Large intestine (tissue), 12 donors: ENCODE data around the gene PRSS35. TPM values are rescaled to one million over a fixed set of nuclear protein-coding genes. Genes with fewer than 3 reads are reported as not detected.

Source experiments
- DNase-seq, 2 donors: peaks; one replicate each; pipeline versions ENCODE4 v3.0.0 to v3.0.0-alpha.2; 2013
- H3K27ac ChIP-seq: one replicate; pipeline ENCODE4 v1.5.1; 2013; ENCODE audit warnings: low read length
- H3K27me3 ChIP-seq: 2 replicates; pipeline ENCODE4 v1.6.1; 2013; ENCODE audit warnings: low read length; ENCODE audit not compliant: control insufficient read depth, insufficient read depth
- H3K36me3 ChIP-seq: 2 replicates; pipeline ENCODE4 v1.6.1; 2013; ENCODE audit warnings: low read length; ENCODE audit not compliant: control insufficient read depth, insufficient read depth
- H3K4me1 ChIP-seq: one replicate; pipeline ENCODE4 v1.6.1; 2013; ENCODE audit warnings: low read length; ENCODE audit not compliant: control insufficient read depth, insufficient read depth
- H3K4me3 ChIP-seq: one replicate; pipeline ENCODE4 v1.5.1; 2013; ENCODE audit warnings: low read length
- H3K9me3 ChIP-seq: one replicate; pipeline ENCODE4 v1.6.1; 2013; ENCODE audit warnings: mild to moderate bottlenecking, low read depth, low read length, moderate library complexity; ENCODE audit not compliant: control insufficient read depth
- WGBS: methylation state at CpG from one replicate; pipeline ENCODE4 v1.1.5; 2013; ENCODE audit warnings: low lambda C conversion rate; ENCODE audit not compliant: insufficient coverage; 5-methylcytosine and 5-hydroxymethylcytosine counted together
- long read RNA-seq, 11 donors: transcript quantifications; one replicate each; lab custom pipeline, GENCODE V29; 2026
- polyA plus RNA-seq: library from polyadenylated mRNA; unstranded; fragments of 120-200 nt; gene quantifications from one replicate; pipeline ENCODE4 v1.2.1, GENCODE V29; 2013

Gene PRSS35
- 9.0 TPM for polyA plus RNA-seq
- long read RNA-seq, donor 1, partial matches to known transcripts, result 8 of 12 reads
- long read RNA-seq, donor 1, other reads (novel, unspliced or antisense), result 0 of 12 reads
- long read RNA-seq, donor 2, transcript PRSS35-201 (2 exons, 2,440 nt), result major isoform, 7 of 7 reads
- long read RNA-seq, donor 2, partial matches to known transcripts, result 0 of 7 reads
- long read RNA-seq, donor 2, other reads (novel, unspliced or antisense), result 0 of 7 reads
- long read RNA-seq, donor 3, partial matches to known transcripts, result 0 of 2 reads
- long read RNA-seq, donor 3, other reads (novel, unspliced or antisense), result 0 of 2 reads
- long read RNA-seq, donor 4, partial matches to known transcripts, result 0 of 1 reads
- long read RNA-seq, donor 4, other reads (novel, unspliced or antisense), result 0 of 1 reads
- long read RNA-seq, donor 5, transcript PRSS35-201 (2 exons, 2,440 nt), result major isoform, 8 of 8 reads
- long read RNA-seq, donor 5, partial matches to known transcripts, result 0 of 8 reads
- long read RNA-seq, donor 5, other reads (novel, unspliced or antisense), result 0 of 8 reads
- long read RNA-seq, donor 6, partial matches to known transcripts, result 11 of 15 reads
- long read RNA-seq, donor 6, other reads (novel, unspliced or antisense), result 0 of 15 reads
- long read RNA-seq, donor 7, transcript PRSS35-201 (2 exons, 2,440 nt), result major isoform, 19 of 19 reads
- long read RNA-seq, donor 7, partial matches to known transcripts, result 0 of 19 reads
- long read RNA-seq, donor 7, other reads (novel, unspliced or antisense), result 0 of 19 reads
- long read RNA-seq, donor 8, transcript PRSS35-201 (2 exons, 2,440 nt), result major isoform, 5 of 5 reads
- long read RNA-seq, donor 8, partial matches to known transcripts, result 0 of 5 reads
- long read RNA-seq, donor 8, other reads (novel, unspliced or antisense), result 0 of 5 reads
- long read RNA-seq, donor 9, partial matches to known transcripts, result 0 of 3 reads
- long read RNA-seq, donor 9, other reads (novel, unspliced or antisense), result 0 of 3 reads
- long read RNA-seq, donor 10, partial matches to known transcripts, result 0 of 4 reads
- long read RNA-seq, donor 10, other reads (novel, unspliced or antisense), result 0 of 4 reads
- long read RNA-seq, donor 11, partial matches to known transcripts, result 0 of 3 reads
- long read RNA-seq, donor 11, other reads (novel, unspliced or antisense), result 0 of 3 reads

GRCh38 chr6:83511901-83512681, at the start of gene PRSS35:
Gene PRSS35 (plus strand): TSS chr6:83512534. CDS start chr6:83523442, 10,908 bp downstream.
- Histone ChIP-seq H3K27ac (peak within 1 kb of the TSS; percentile 70), H3K27me3 (no peaks in the 10 kb centered on the region), H3K9me3 (no peaks in the 10 kb centered on the region), H3K36me3 (no peaks in the 10 kb centered on the region), H3K4me1 (peaks cover 10% of the 10 kb centered on the region), H3K4me3 (peak within 1 kb of the TSS; percentile 39)
- DNase-seq, result peak; percentile 43 to 70
- WGBS, result no CpG with 5 or more reads among the region's 38 CpGs

- Histone ChIP-seq H3K36me3 (no peaks in the 10 kb centered on the region), H3K27ac (peak overlapping the region; percentile 88), H3K4me1 (peaks cover 26% of the 10 kb centered on the region), H3K9me3 (no peaks in the 10 kb centered on the region), H3K4me3 (no peak overlapping the region), H3K27me3 (no peaks in the 10 kb centered on the region)
- DNase-seq, result peak; percentile 59 to 80
- 29% methylated on average over 1 of the region's 2 CpGs for WGBS
Measured at GRCh38 chr6:83463886-83464285, 48.4 kb upstream of the PRSS35 start.

- Histone ChIP-seq H3K9me3 (no peaks in the 10 kb centered on the region), H3K4me3 (no peak overlapping the region), H3K4me1 (peaks cover 26% of the 10 kb centered on the region), H3K36me3 (no peaks in the 10 kb centered on the region), H3K27ac (peak overlapping the region; percentile 88), H3K27me3 (no peaks in the 10 kb centered on the region)
- WGBS, result 0% methylated on average over 1 of the region's 5 CpGs
- peak; percentile 92 to 96 for DNase-seq
Measured at GRCh38 chr6:83464381-83465140, 47.8 kb upstream of the PRSS35 start.

- Histone ChIP-seq H3K4me1 (peaks cover 26% of the 10 kb centered on the region), H3K9me3 (no peaks in the 10 kb centered on the region), H3K27me3 (no peaks in the 10 kb centered on the region), H3K4me3 (no peak overlapping the region), H3K27ac (no peak overlapping the region), H3K36me3 (no peaks in the 10 kb centered on the region)
- DNase-seq, result no peak
- WGBS, result 100% methylated on average over 1 of the region's 6 CpGs
Measured at GRCh38 chr6:83466328-83466727, 46.0 kb upstream of the PRSS35 start.

GRCh38 chr6:83467620-83468036, 44.7 kb upstream of the PRSS35 start:
- Histone ChIP-seq H3K36me3 (no peaks in the 10 kb centered on the region), H3K4me1 (peaks cover 26% of the 10 kb centered on the region), H3K27ac (no peak overlapping the region), H3K9me3 (no peaks in the 10 kb centered on the region), H3K27me3 (no peaks in the 10 kb centered on the region), H3K4me3 (no peak overlapping the region)
- DNase-seq, result no peak
- no CpG with 5 or more reads among the region's 3 CpGs for WGBS

GRCh38 chr6:83470001-83470400, 42.3 kb upstream of the PRSS35 start:
- DNase-seq, result no peak
- H3K27ac ChIP-seq, result no peak overlapping the region
- no peak overlapping the region for H3K4me3 ChIP-seq
- no peaks in the 10 kb centered on the region for H3K27me3 ChIP-seq
- no CpG with 5 or more reads among the region's 4 CpGs for WGBS
- no peaks in the 10 kb centered on the region for H3K36me3 ChIP-seq
- H3K9me3 ChIP-seq, result no peaks in the 10 kb centered on the region
- H3K4me1 ChIP-seq, result peaks cover 11% of the 10 kb centered on the region

- Histone ChIP-seq H3K27me3 (no peaks in the 10 kb centered on the region), H3K4me1 (peaks cover 5% of the 10 kb centered on the region), H3K4me3 (no peak overlapping the region), H3K9me3 (no peaks in the 10 kb centered on the region), H3K36me3 (no peaks in the 10 kb centered on the region), H3K27ac (no peak overlapping the region)
- DNase-seq, result no peak
- WGBS, result no CpG with 5 or more reads among the region's 3 CpGs
Measured at GRCh38 chr6:83470587-83470986, 41.7 kb upstream of the PRSS35 start.

GRCh38 chr6:83472767-83473166, 39.6 kb upstream of the PRSS35 start:
- Histone ChIP-seq H3K9me3 (no peaks in the 10 kb centered on the region), H3K27ac (no peak overlapping the region), H3K36me3 (no peaks in the 10 kb centered on the region), H3K27me3 (no peaks in the 10 kb centered on the region), H3K4me3 (no peak overlapping the region), H3K4me1 (peaks cover 4% of the 10 kb centered on the region)
- DNase-seq, result no peak
- WGBS, result no CpG with 5 or more reads among the region's 2 CpGs

GRCh38 chr6:83474309-83474708, 38.0 kb upstream of the PRSS35 start:
- Histone ChIP-seq H3K27me3 (no peaks in the 10 kb centered on the region), H3K4me3 (no peak overlapping the region), H3K9me3 (no peaks in the 10 kb centered on the region), H3K27ac (no peak overlapping the region), H3K4me1 (peaks cover 4% of the 10 kb centered on the region), H3K36me3 (no peaks in the 10 kb centered on the region)
- no CpG with 5 or more reads among the region's 4 CpGs for WGBS
- DNase-seq, result peak; percentile 31 to 75
